NCI-H1436 treated with DMSO at 0.1 percent for 48 hours (cell line): ENCODE data around the gene ANXA6.

Experiments
- DNase-seq: peaks from one replicate; lab custom pipeline; 2025; lab: John Stamatoyannopoulos, UW

ANXA6 gene

GRCh38 chr5:151080613-151081430 is 76.8 kb downstream of the ANXA6 start, which contains the start of gene TNIP1:
TNIP1 (minus strand) TSS chr5:151081034; CDS start chr5:151065095, 15,939 bp downstream.
- DNase-seq = no peak

DNA sequence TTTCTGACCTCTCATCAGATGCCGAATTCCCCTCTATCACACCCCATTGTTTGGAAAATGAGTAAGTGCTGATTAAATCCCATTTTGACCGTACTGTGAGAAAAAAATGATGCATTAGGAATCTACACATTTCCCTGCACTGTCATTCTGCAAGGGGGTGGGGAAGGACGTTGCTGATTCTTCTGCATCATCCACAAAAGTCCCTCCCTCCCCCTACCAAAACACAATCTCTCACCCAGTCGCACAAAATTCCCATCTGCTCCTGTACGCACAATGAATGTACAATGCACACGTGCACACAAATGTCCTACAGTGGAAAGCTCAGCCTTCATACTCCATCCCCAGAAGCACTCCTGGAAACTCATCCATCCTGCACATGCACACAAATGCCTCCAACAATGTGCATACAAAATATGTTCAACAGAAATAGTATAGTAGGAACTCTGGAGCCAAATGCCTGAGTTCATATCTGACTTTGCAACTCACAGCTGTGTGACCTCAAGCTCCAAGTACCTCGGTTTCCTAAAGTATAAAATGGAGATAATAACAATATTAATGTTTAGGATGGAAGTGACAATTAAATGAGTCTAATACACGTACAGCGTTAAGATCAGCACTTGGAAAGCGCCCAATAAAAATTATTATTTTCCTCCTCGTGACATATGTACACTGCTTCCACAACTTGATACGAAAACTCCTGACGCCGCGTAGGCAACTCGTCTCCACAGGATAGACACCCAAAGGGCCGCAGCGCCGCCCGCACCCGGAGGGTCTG is 77.6 kb downstream of the ANXA6 start:
- DNase-seq = no peak

DNA sequence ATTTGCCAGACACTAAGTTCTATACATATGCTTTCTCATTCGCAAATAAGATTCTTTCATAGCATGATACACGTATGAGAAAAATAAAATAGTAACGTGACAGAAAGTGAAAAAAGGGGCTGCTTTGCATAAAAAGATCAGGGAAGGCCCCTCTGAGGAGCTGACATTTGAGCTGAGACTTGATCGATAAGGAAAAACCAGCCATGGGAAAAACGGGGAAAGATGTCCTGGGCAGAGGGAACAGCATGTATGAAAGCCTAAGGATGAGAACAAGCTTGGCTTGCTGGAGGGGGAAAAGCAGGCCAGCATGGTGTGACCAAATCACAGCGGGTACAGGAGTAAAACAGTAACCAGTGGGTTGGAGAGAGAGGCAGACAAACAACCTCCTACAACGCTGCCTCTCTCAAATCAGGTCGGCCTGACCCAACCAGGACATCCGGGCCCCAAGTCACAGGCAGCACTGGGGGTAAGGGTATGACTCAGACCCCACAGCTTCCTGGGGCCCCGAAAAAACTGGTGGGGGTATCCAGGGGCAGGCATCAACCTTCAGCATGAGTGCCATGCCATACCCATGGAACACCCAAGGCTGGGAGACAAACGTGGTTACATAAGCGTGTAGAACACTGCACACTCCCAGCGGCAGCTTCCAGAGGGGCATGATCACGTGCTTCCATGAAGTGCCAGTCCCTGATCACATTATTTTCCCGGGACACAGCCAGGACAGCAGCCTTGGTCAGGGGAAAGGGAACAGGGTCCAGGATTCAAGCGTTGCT is 78.9 kb downstream of the ANXA6 start:
- DNase-seq = no peak

- DNase-seq = no peak
These were observed 79.6 kb downstream of the ANXA6 start for GRCh38 chr5:151077967-151078366.

DNA sequence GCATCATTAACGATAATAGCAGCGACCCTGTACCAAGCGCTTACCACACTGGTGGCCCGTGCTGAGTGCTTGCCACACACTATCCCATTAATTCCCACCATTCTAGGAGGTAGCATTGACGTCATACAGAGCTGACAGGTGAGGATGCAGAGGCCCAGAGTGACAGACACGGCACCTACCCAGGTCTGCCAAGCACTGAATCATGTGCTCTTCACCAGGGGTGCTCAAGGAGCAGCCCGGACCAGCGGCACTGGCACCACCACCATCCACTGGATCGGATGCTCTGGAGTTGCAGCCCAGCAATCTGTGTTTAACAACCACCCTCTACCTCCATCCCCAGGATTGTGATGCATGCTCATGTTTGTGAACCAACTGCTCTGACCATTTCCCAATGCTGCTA is 80.2 kb downstream of the ANXA6 start:
- no peak for DNase-seq

- no peak for DNase-seq
These were observed 81.0 kb downstream of the ANXA6 start for GRCh38 chr5:151076616-151077015.

DNA sequence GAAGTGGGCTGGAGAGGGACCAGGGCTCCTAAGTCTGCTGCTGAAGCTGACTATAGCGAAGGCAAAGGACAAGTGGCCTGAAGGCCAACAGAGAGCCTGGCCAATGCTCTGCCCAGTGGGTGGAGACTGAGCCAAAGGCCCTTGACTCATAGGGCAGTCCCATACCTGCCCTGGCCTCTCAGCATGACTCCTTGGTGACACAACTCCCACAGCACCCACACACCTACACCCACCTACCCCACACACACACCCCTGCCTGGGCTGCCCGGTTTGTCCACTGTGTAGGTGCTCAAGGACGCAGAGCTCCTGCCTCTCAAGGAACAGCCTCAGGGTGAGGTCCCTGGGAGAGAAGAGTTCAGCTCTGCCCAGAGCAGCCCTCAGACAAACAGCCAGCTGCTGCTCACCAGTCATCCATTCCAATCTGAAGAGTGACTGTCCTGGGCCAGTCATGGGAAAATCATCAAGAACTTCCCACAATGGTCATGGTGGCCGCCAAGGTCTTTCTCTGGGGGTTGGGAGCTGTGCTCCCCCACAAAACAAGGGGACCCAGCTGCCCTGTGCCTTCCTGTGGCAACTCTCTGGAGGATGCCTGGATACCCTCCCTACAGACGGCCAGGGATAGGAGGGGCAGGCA is 81.8 kb downstream of the ANXA6 start:
- no peak for DNase-seq

GRCh38 chr5:151074557-151074956 is 83.0 kb downstream of the ANXA6 start:
- no peak for DNase-seq

DNA sequence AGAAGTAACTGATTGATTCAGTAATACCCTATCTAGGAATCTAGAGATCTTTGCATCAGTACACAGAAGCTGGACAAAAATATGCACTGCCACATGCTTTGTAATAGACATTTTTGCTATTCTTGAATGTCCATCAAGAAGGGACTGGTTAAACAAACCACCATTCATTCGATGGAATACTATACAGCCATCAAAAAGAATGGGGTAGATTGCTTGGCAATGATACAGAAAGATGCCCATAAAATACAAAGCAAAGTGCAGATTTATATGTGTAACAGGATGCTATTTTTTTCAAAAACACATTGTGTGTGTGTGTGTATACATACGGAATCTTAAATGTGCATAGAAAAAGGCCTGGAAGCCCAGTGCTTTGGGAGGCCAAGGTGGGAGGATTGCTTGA is 84.3 kb downstream of the ANXA6 start:
- DNase-seq = no peak

GRCh38 chr5:151072630-151073025 is 85.0 kb downstream of the ANXA6 start:
- DNase-seq = no peak

GRCh38 chr5:151071848-151072629 is 85.5 kb downstream of the ANXA6 start:
- no peak for DNase-seq

DNA sequence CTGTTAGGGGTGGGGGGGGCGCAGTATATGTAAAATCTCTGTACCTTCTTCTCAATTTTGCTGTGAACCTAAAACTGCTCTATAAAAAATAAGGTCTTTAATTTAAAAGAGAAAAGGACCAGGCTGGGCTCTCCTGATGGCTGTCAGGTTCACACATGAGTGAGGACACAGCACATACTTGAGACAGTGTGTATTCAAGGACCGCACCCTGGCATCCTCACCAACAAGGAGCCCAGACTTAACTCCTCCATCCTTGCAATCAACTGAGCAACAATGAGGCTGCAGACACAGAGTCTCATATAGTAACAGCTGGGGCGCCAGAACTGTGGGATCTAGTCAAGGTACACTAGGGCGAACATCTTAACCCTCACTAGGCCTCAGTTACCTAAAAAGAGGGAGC is 86.6 kb downstream of the ANXA6 start:
- DNase-seq = no peak

- no peak for DNase-seq
These were observed 87.1 kb downstream of the ANXA6 start for GRCh38 chr5:151070449-151070848.

- DNase-seq = no peak
These were observed 89.0 kb downstream of the ANXA6 start for GRCh38 chr5:151068433-151069197.

DNA sequence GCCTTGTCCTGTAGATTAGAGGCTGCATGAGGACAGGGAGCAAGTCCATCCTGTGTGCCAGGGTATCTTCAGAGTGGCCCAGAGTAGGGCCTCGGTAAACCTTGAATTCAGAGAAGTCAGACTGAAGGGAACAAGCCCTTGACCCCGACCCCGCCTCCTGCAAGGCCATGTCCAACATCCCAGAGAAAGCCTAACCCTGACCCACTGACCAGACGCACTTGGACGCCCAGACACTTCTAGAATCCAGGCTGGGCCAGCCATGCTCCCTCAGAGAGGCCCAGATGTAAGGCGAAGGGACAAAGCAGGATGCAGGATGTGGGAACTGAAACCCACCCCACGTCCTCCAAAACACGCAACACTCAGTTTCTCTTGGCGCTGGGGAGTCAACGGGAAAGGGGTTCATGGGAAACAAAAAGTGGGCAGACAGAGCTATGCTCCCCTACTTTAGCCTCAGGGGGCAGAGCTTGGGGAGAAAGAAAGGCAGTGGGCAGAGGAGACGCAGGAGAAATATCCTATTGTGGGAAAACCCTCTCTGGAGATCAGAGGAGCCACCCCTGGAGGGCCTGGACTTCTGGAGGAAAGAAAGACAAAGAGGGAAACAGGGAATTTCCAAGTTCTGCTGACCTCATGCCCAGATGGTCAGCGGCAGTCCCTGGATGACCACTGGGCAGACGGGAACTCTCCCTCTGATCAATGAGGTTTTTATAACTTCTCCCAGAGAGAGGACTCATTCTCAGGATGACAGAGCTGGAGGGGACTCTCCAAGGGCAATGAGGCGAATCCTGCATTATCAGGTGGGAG is 89.7 kb downstream of the ANXA6 start:
- DNase-seq = no peak

- no peak for DNase-seq
These were observed 90.7 kb downstream of the ANXA6 start for GRCh38 chr5:151066920-151067319.

GRCh38 chr5:151065609-151066008 is 92.0 kb downstream of the ANXA6 start:
- DNase-seq = no peak

DNA sequence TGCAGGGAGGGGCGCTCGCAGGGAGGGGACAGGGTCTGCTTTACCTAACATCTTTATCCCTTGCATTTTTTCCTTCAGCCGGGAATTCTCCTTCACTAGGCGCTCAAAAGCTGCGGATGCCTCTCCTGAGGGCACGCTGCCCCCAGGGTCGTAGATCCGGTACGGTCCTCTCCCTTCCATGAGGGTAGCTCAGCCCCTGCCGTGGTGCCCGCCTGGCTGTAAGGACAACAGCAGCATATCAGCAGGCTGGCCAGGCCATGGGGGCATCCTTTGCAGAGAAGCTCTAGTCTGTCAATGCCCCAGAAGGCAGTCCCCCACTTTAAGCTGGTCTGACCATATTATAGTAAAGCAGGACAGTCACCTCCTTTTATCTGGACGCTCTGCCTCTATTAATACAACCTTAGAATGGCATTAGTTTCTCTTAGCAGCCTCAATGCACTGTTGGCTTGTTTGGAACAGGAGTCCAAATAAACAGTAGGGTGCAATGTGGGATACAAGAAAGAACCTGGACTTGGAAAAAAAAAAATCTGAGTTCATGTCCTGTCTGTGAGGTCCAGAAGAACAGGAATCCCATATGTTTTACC is 92.6 kb downstream of the ANXA6 start:
- no peak for DNase-seq
